ENCODE measurements around the gene IL1R2.
A peak's percentile ranks its signal among the peaks of the same experiment; 100 is the strongest.

IL1R2 gene

DNA sequence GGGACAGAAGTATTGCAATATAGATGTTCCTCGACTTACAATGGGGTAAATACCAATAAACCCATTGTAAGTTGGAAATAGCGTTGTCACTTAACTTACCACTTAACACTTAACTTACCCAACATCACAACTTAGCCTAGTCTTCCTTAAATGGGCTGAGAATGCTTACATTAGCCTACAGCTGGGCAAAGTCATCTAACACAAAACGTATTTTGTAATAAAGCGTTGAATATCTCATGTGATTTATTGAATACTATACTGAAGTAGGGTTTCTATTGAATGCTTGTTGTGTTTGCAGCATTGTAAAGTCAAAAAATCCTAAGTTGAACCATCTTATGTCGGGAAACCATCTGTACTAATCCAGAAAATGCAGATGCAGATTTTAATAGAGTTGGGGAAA, 23.6 kb downstream of the IL1R2 start:
- TF ChIP-seq, protein P1, sequence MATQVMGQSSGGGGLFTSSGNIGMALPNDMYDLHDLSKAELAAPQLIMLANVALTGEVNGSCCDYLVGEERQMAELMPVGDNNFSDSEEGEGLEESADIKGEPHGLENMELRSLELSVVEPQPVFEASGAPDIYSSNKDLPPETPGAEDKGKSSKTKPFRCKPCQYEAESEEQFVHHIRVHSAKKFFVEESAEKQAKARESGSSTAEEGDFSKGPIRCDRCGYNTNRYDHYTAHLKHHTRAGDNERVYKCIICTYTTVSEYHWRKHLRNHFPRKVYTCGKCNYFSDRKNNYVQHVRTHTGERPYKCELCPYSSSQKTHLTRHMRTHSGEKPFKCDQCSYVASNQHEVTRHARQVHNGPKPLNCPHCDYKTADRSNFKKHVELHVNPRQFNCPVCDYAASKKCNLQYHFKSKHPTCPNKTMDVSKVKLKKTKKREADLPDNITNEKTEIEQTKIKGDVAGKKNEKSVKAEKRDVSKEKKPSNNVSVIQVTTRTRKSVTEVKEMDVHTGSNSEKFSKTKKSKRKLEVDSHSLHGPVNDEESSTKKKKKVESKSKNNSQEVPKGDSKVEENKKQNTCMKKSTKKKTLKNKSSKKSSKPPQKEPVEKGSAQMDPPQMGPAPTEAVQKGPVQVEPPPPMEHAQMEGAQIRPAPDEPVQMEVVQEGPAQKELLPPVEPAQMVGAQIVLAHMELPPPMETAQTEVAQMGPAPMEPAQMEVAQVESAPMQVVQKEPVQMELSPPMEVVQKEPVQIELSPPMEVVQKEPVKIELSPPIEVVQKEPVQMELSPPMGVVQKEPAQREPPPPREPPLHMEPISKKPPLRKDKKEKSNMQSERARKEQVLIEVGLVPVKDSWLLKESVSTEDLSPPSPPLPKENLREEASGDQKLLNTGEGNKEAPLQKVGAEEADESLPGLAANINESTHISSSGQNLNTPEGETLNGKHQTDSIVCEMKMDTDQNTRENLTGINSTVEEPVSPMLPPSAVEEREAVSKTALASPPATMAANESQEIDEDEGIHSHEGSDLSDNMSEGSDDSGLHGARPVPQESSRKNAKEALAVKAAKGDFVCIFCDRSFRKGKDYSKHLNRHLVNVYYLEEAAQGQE (IDR thresholded peaks at IDR 0.05; ENCODE audit: low read depth): no peak
- TF ChIP-seq EP300 (IDR thresholded peaks at IDR 0.05; ENCODE audit: borderline replicate concordance) (no peak), TAF1 (IDR thresholded peaks at IDR 0.05; ENCODE audit: low read depth) (no peak), NFIC (IDR thresholded peaks at IDR 0.05) (no peak), RAD21 (IDR thresholded peaks at IDR 0.05; ENCODE audit: low read depth) (no peak), FOXM1 (IDR thresholded peaks at IDR 0.05; ENCODE audit: borderline replicate concordance, low read depth) (no peak), YY1 (IDR thresholded peaks at IDR 0.05; ENCODE audit: low read depth) (no peak), CEBPB (IDR thresholded peaks at IDR 0.05) (no peak), CREB1 (IDR thresholded peaks at IDR 0.05; ENCODE audit: low read depth) (no peak), TEAD4 (IDR thresholded peaks at IDR 0.05) (no peak), EGR1 (IDR thresholded peaks at IDR 0.05) (no peak)

- TF ChIP-seq FOXM1 (IDR thresholded peaks at IDR 0.05; ENCODE audit: borderline replicate concordance, low read depth): no peak
- no peak for TF ChIP-seq RAD21 (IDR thresholded peaks at IDR 0.05; ENCODE audit: low read depth)
- TF ChIP-seq CREB1 (IDR thresholded peaks at IDR 0.05; ENCODE audit: low read depth): no peak
- TF ChIP-seq, protein P1 (IDR thresholded peaks at IDR 0.05; ENCODE audit: low read depth): no peak
- no peak for TF ChIP-seq YY1 (IDR thresholded peaks at IDR 0.05; ENCODE audit: low read depth)
- TF ChIP-seq EGR1 (IDR thresholded peaks at IDR 0.05): no peak
- TF ChIP-seq USF1 (IDR thresholded peaks at IDR 0.05): no peak
- TF ChIP-seq NFIC (IDR thresholded peaks at IDR 0.05): no peak
- TF ChIP-seq, protein P2, sequence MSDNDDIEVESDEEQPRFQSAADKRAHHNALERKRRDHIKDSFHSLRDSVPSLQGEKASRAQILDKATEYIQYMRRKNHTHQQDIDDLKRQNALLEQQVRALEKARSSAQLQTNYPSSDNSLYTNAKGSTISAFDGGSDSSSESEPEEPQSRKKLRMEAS (IDR thresholded peaks at IDR 0.05): no peak
- TF ChIP-seq CEBPB (IDR thresholded peaks at IDR 0.05): no peak
- TF ChIP-seq TEAD4 (IDR thresholded peaks at IDR 0.05): no peak
- no peak for TF ChIP-seq TAF1 (IDR thresholded peaks at IDR 0.05; ENCODE audit: low read depth)
- no peak for TF ChIP-seq EP300 (IDR thresholded peaks at IDR 0.05; ENCODE audit: borderline replicate concordance)
- TF ChIP-seq TCF12 (IDR thresholded peaks at IDR 0.05; ENCODE audit: low read depth): no peak
These were observed 24.7 kb downstream of the IL1R2 start for GRCh38 chr2:102016399-102016955.

GRCh38 chr2:102018823-102019445, 27.2 kb downstream of the IL1R2 start:
- TF ChIP-seq ZBTB7A (IDR thresholded peaks at IDR 0.05; ENCODE audit: low read depth): no peak
- TF ChIP-seq, protein P1 (IDR thresholded peaks at IDR 0.05; ENCODE audit: low read depth): no peak
- no peak for TF ChIP-seq CREB1 (IDR thresholded peaks at IDR 0.05; ENCODE audit: low read depth)
- TF ChIP-seq CEBPB (IDR thresholded peaks at IDR 0.05): no peak
- TF ChIP-seq YY1 (IDR thresholded peaks at IDR 0.05; ENCODE audit: low read depth): no peak
- no peak for TF ChIP-seq EP300 (IDR thresholded peaks at IDR 0.05; ENCODE audit: borderline replicate concordance)
- no peak for TF ChIP-seq FOXM1 (IDR thresholded peaks at IDR 0.05; ENCODE audit: borderline replicate concordance, low read depth)
- no peak for TF ChIP-seq EGR1 (IDR thresholded peaks at IDR 0.05)
- TF ChIP-seq NFIC (IDR thresholded peaks at IDR 0.05): no peak
- no peak for TF ChIP-seq TCF12 (IDR thresholded peaks at IDR 0.05; ENCODE audit: low read depth)
- TF ChIP-seq TAF1 (IDR thresholded peaks at IDR 0.05; ENCODE audit: low read depth): no peak
- TF ChIP-seq, protein P2 (IDR thresholded peaks at IDR 0.05): no peak
- TF ChIP-seq RAD21 (IDR thresholded peaks at IDR 0.05; ENCODE audit: low read depth): no peak
- no peak for TF ChIP-seq USF1 (IDR thresholded peaks at IDR 0.05)
- no peak for TF ChIP-seq TEAD4 (IDR thresholded peaks at IDR 0.05)

- TF ChIP-seq RAD21 (IDR thresholded peaks at IDR 0.05; ENCODE audit: low read depth): peak; percentile 99
- TF ChIP-seq, protein P2 (IDR thresholded peaks at IDR 0.05): no peak
- TF ChIP-seq, protein P1 (IDR thresholded peaks at IDR 0.05; ENCODE audit: low read depth): no peak
- TF ChIP-seq TCF12 (IDR thresholded peaks at IDR 0.05; ENCODE audit: low read depth): 0 out of 2 replicates have a peak, but pooled peaks have one; percentile 19
- 0 out of 2 replicates have a peak, but pooled peaks have one; percentile 10 for TF ChIP-seq FOXM1 (IDR thresholded peaks at IDR 0.05; ENCODE audit: borderline replicate concordance, low read depth)
- no peak for TF ChIP-seq USF1 (IDR thresholded peaks at IDR 0.05)
- no peak for TF ChIP-seq NFIC (IDR thresholded peaks at IDR 0.05)
- TF ChIP-seq CEBPB (IDR thresholded peaks at IDR 0.05): no peak
- no peak for TF ChIP-seq EGR1 (IDR thresholded peaks at IDR 0.05)
- no peak for TF ChIP-seq CREB1 (IDR thresholded peaks at IDR 0.05; ENCODE audit: low read depth)
- TF ChIP-seq TEAD4 (IDR thresholded peaks at IDR 0.05): no peak
- no peak for TF ChIP-seq ZBTB7A (IDR thresholded peaks at IDR 0.05; ENCODE audit: low read depth)
- TF ChIP-seq YY1 (IDR thresholded peaks at IDR 0.05; ENCODE audit: low read depth): no peak
- TF ChIP-seq TAF1 (IDR thresholded peaks at IDR 0.05; ENCODE audit: low read depth): no peak
- TF ChIP-seq EP300 (IDR thresholded peaks at IDR 0.05; ENCODE audit: borderline replicate concordance): no peak
These were observed 28.9 kb downstream of the IL1R2 start for GRCh38 chr2:102020596-102021170.

Measured in Ishikawa (cell line).